HEK293 (cell line): ENCODE measurements around the gene ETV3.
A peak's percentile ranks its signal among the peaks of the same experiment; 100 is the strongest.

Experiments
- CTCF ChIA-PET: fragments of 350-600 bp; formaldehyde crosslinking; extraction: SDS; loops from one replicate; lab custom pipeline; 2021; ENCODE audit warnings: antibody characterized with exemption; lab: Yijun Ruan, JAX
- POLR2A ChIA-PET: fragments of 300-600 bp; formaldehyde crosslinking; extraction: SDS; loops from one replicate; lab custom pipeline; 2020; ENCODE audit warnings: antibody characterized with exemption, inconsistent platforms; lab: Yijun Ruan, JAX
- H3K27ac ChIP-seq: fragments of 200-500 bp; sonication (Bioruptor generic); 2 replicates; pipeline ENCODE4 v1.5.1; 2014; ENCODE audit warnings: low read depth, low read length, control low read depth, inconsistent platforms; ENCODE audit errors: extremely low read depth
- H3K36me3 ChIP-seq, 2 experiments: fragments of 200-500 bp in 1 of 2; sonication (Bioruptor generic) in 1 of 2; 1 replicate in 1 of 2; 2 replicates in 1 of 2; pipeline ENCODE4 v1.5.1; 2014 to 2017; ENCODE audit warnings: inconsistent platforms in 2 of 2, low read length in 2 of 2; ENCODE audit not compliant: control insufficient read depth in 2 of 2, insufficient read depth in 1 of 2
- H3K4me1 ChIP-seq: fragments of 200-500 bp; sonication (Bioruptor generic); 2 replicates; pipeline ENCODE4 v1.5.1; 2014; ENCODE audit warnings: mild to moderate bottlenecking, low read length, inconsistent platforms; ENCODE audit not compliant: control insufficient read depth, insufficient read depth
- H3K4me3 ChIP-seq: 2 replicates; pipeline ENCODE4 v1.5.1; 2011; ENCODE audit warnings: low read depth, mild to moderate bottlenecking, control low read depth, low read length, moderate library complexity
- H3K9me3 ChIP-seq: fragments of 200-500 bp; sonication (Bioruptor generic); 2 replicates; pipeline ENCODE4 v1.5.1; 2014; ENCODE audit warnings: low read depth, low read length, inconsistent platforms; ENCODE audit not compliant: control insufficient read depth, insufficient read depth
- GLI2 ChIP-seq: fragments of 450-650 bp; formaldehyde crosslinking; IDR thresholded peaks from 2 replicates; pipeline ENCODE4; 2017; ENCODE audit warnings: missing biosample characterization, missing genetic modification characterization, low read depth, borderline replicate concordance
- GLIS2 ChIP-seq: fragments of 450-650 bp; formaldehyde crosslinking; IDR thresholded peaks from 2 replicates; pipeline ENCODE4 v1.5.1; 2016; ENCODE audit warnings: missing biosample characterization, missing genetic modification characterization
- KLF8 ChIP-seq: fragments of 450-650 bp; formaldehyde crosslinking; IDR thresholded peaks from 2 replicates; pipeline ENCODE4 v1.5.1; 2016; ENCODE audit warnings: missing biosample characterization, missing genetic modification characterization
- OVOL3 ChIP-seq: fragments of 450-650 bp; formaldehyde crosslinking; IDR thresholded peaks from 2 replicates; pipeline ENCODE4 v1.5.1; 2016; ENCODE audit warnings: missing biosample characterization, missing genetic modification characterization
- PRDM1 ChIP-seq: fragments of 450-650 bp; formaldehyde crosslinking; IDR thresholded peaks from 2 replicates; pipeline ENCODE4; 2016; ENCODE audit warnings: missing biosample characterization, missing genetic modification characterization
- SETDB1 ChIP-seq: IDR thresholded peaks from one replicate; pipeline ENCODE4 v1.6.1; 2017; ENCODE audit warnings: mild to moderate bottlenecking, low read length, moderate library complexity, mixed read lengths; ENCODE audit not compliant: insufficient read length
- SP2 ChIP-seq: fragments of 450-650 bp; formaldehyde crosslinking; IDR thresholded peaks from 2 replicates; pipeline ENCODE4 v1.5.1; 2016; ENCODE audit warnings: missing biosample characterization, missing genetic modification characterization
- ZFP37 ChIP-seq: fragments of 450-650 bp; formaldehyde crosslinking; IDR thresholded peaks from 2 replicates; pipeline ENCODE4 v1.5.1; 2016; ENCODE audit warnings: missing biosample characterization, missing genetic modification characterization
- ZNF114 ChIP-seq: fragments of 450-650 bp; formaldehyde crosslinking; IDR thresholded peaks from 2 replicates; pipeline ENCODE4 v1.5.0; 2017; ENCODE audit warnings: missing biosample characterization, missing genetic modification characterization
- ZNF140 ChIP-seq: fragments of 450-650 bp; formaldehyde crosslinking; IDR thresholded peaks from 2 replicates; pipeline ENCODE4 v1.5.1; 2016; ENCODE audit warnings: missing biosample characterization, missing genetic modification characterization
- ZNF169 ChIP-seq: fragments of 450-650 bp; formaldehyde crosslinking; IDR thresholded peaks from 2 replicates; pipeline ENCODE4 v1.5.1; 2016; ENCODE audit warnings: missing biosample characterization, missing genetic modification characterization
- ZNF302 ChIP-seq: fragments of 450-650 bp; formaldehyde crosslinking; IDR thresholded peaks from 2 replicates; pipeline ENCODE4 v1.5.1; 2016; ENCODE audit warnings: missing biosample characterization, missing genetic modification characterization, low read depth
- ZNF48 ChIP-seq: fragments of 450-650 bp; formaldehyde crosslinking; IDR thresholded peaks from 2 replicates; pipeline ENCODE4 v1.5.1; 2016; ENCODE audit warnings: missing biosample characterization, missing genetic modification characterization
- ZNF621 ChIP-seq: fragments of 450-650 bp; formaldehyde crosslinking; IDR thresholded peaks from 2 replicates; pipeline ENCODE4 v1.5.1; 2017; ENCODE audit warnings: missing biosample characterization, missing genetic modification characterization
- ZNF654 ChIP-seq: fragments of 450-650 bp; formaldehyde crosslinking; IDR thresholded peaks from 2 replicates; pipeline ENCODE4 v1.5.1; 2016; ENCODE audit warnings: low read depth, missing biosample characterization, missing genetic modification characterization
- ZNF658 ChIP-seq: fragments of 450-650 bp; formaldehyde crosslinking; IDR thresholded peaks from 2 replicates; pipeline ENCODE4; 2016; ENCODE audit warnings: missing biosample characterization, missing genetic modification characterization
- ZNF747 ChIP-seq: fragments of 450-650 bp; formaldehyde crosslinking; IDR thresholded peaks from 2 replicates; pipeline ENCODE4 v1.5.1; 2016; ENCODE audit warnings: missing biosample characterization, missing genetic modification characterization
- ZNF843 ChIP-seq: fragments of 450-650 bp; formaldehyde crosslinking; IDR thresholded peaks from 2 replicates; pipeline ENCODE4 v1.5.1; 2016; ENCODE audit warnings: missing biosample characterization, missing genetic modification characterization
- TF ChIP-seq, protein P1 (sequence below): fragments of 450-650 bp; formaldehyde crosslinking; IDR thresholded peaks from 2 replicates; pipeline ENCODE4 v1.5.1; 2016; ENCODE audit warnings: missing biosample characterization, missing genetic modification characterization
- TF ChIP-seq, protein P2 (sequence below): fragments of 450-650 bp; formaldehyde crosslinking; IDR thresholded peaks from 2 replicates; pipeline ENCODE4 v1.5.1; 2016; ENCODE audit warnings: missing biosample characterization, missing genetic modification characterization
- TF ChIP-seq, protein P3 (sequence below): fragments of 450-650 bp; formaldehyde crosslinking; IDR thresholded peaks from 2 replicates; pipeline ENCODE4 v1.5.1; 2017; ENCODE audit warnings: missing biosample characterization, missing genetic modification characterization
- TF ChIP-seq, protein P4 (sequence below): fragments of 450-650 bp; formaldehyde crosslinking; IDR thresholded peaks from 2 replicates; pipeline ENCODE4 v1.5.1; 2016; ENCODE audit warnings: missing biosample characterization, missing genetic modification characterization

Gene ETV3

DNA sequence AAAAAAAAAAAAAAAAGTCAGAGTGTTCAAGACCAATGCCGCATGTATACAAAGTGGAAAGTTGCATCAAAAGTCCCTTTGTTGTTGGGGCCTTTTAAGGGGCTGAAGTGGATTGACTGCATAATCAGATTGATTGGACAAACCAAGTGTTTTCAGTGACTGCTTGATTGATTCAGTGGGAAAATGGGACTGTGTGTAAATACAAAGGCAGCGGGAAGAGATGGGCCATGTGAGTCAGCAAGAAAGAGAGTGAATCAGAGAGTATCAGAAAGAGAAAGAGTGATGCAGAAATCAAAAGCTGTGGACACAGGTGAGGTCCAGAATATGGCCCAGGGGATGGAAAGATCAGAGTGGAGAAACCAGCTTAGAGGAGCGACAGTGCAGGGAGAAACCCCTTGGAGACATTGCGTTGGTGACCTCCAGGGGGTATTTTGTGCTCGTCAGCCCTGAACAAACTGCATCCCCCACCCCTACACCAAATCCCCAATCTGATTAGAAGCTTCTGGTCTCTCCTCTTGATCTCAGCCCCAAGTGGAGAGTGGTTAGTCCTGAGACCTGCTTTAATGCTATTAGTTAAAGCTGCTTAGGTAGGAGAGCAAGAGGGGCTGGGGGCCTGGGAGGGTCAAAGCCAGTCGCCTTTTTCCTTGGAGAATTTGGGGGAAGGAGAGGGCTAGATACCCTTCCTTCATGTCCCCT is 33.4 kb downstream of the ETV3 start:
- H3K4me3 ChIP-seq: no peak overlapping the region
- TF ChIP-seq PRDM1 (peak; percentile 77), ZNF654 (no peak)
- TF ChIP-seq, all 188 proteins: peak for 1
- H3K36me3 ChIP-seq: no peaks in the 10 kb centered on the region
- no peaks in the 10 kb centered on the region for H3K4me1 ChIP-seq
- no peaks in the 10 kb centered on the region for H3K9me3 ChIP-seq
- ChIA-PET CTCF (interaction anchor here (0.7 to 5.4 kb wide), 3 partner anchors 14 to 410 kb away, joined by 5 to 24 read pairs (median 13); no protein-coding TSS in a partner anchor), POLR2A (interaction anchor here (0.7 kb wide), 1 partner anchor 20 kb away, joined by 6 read pairs; no protein-coding TSS in a partner anchor)
- H3K27ac ChIP-seq: no peak overlapping the region

DNA sequence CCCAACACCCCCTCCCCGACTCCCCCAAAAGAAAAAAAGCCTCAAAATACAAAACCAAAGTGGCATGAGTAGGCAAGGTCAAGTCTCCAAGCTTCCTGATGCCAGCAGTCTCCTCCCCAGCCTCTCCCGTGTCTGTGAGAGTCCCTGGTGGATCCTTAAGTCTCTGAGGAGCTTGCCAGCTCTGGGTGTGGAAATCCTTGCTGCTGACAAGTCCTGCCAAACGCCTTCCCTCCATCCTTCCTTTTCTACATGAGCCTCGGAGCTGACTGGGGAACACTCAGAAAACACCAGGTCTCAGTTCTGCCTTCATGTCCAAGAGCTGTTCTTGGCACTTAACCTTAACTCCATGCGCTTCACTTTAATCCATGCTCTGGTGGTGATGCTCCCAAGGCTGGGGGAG is 34.9 kb downstream of the ETV3 start:
- Histone ChIP-seq H3K9me3 (no peaks in the 10 kb centered on the region), H3K27ac (no peak overlapping the region), H3K4me3 (no peak overlapping the region), H3K4me1 (no peaks in the 10 kb centered on the region), H3K36me3 (no peaks in the 10 kb centered on the region)
- no peak for TF ChIP-seq ZNF48 (tag by site-specific recombination)
- TF ChIP-seq ZFP37: no peak
- TF ChIP-seq ZNF843 (tag by site-specific recombination): no peak
- no peak for TF ChIP-seq ZNF169
- no peak for TF ChIP-seq ZNF747 (tag by site-specific recombination)
- TF ChIP-seq, protein P1, sequence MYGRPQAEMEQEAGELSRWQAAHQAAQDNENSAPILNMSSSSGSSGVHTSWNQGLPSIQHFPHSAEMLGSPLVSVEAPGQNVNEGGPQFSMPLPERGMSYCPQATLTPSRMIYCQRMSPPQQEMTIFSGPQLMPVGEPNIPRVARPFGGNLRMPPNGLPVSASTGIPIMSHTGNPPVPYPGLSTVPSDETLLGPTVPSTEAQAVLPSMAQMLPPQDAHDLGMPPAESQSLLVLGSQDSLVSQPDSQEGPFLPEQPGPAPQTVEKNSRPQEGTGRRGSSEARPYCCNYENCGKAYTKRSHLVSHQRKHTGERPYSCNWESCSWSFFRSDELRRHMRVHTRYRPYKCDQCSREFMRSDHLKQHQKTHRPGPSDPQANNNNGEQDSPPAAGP (tag by site-specific recombination): no peak
- no peak for TF ChIP-seq GLI2 (tag by site-specific recombination)
- TF ChIP-seq ZNF302 (tag by site-specific recombination): no peak
- TF ChIP-seq OVOL3 (tag by site-specific recombination): no peak
- TF ChIP-seq ZNF621 (tag by site-specific recombination): no peak
- TF ChIP-seq, protein P2, sequence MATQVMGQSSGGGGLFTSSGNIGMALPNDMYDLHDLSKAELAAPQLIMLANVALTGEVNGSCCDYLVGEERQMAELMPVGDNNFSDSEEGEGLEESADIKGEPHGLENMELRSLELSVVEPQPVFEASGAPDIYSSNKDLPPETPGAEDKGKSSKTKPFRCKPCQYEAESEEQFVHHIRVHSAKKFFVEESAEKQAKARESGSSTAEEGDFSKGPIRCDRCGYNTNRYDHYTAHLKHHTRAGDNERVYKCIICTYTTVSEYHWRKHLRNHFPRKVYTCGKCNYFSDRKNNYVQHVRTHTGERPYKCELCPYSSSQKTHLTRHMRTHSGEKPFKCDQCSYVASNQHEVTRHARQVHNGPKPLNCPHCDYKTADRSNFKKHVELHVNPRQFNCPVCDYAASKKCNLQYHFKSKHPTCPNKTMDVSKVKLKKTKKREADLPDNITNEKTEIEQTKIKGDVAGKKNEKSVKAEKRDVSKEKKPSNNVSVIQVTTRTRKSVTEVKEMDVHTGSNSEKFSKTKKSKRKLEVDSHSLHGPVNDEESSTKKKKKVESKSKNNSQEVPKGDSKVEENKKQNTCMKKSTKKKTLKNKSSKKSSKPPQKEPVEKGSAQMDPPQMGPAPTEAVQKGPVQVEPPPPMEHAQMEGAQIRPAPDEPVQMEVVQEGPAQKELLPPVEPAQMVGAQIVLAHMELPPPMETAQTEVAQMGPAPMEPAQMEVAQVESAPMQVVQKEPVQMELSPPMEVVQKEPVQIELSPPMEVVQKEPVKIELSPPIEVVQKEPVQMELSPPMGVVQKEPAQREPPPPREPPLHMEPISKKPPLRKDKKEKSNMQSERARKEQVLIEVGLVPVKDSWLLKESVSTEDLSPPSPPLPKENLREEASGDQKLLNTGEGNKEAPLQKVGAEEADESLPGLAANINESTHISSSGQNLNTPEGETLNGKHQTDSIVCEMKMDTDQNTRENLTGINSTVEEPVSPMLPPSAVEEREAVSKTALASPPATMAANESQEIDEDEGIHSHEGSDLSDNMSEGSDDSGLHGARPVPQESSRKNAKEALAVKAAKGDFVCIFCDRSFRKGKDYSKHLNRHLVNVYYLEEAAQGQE: no peak
- TF ChIP-seq ZNF658: no peak
- TF ChIP-seq SETDB1: no peak
- no peak for TF ChIP-seq ZNF114 (tag by site-specific recombination)
- CTCF ChIA-PET: interaction anchor here (0.6 to 5.4 kb wide), 3 partner anchors 13 to 307 kb away, joined by 3 to 24 read pairs (median 13); no protein-coding TSS in a partner anchor
- POLR2A ChIA-PET: interaction anchor here (0.7 kb wide), 1 partner anchor 24 kb away, joined by 3 read pairs; no protein-coding TSS in a partner anchor

DNA sequence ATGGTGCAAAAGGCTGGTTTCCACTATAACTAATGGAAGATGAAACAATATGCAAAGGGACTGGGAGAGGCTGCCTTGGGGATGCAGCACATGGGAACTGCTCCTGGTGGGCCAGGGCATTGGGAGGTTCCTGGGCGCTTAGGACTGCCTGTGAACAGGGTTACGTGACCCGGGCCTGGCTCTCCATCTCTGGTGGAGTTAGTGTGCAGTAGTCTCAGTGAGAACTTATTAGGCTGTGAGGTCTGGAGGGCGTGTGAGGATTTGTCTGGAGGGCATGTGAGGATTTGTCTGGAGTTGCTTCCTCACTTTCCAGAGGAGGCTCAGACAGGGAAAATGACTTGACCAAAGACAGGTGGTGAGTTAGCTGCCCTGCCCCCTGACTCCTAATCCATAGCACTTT is 37.0 kb downstream of the ETV3 start:
- CTCF ChIA-PET: interaction anchor here (1.0 to 5.4 kb wide), 2 partner anchors 11 to 52 kb away, joined by 3 to 24 read pairs; no protein-coding TSS in a partner anchor
- Histone ChIP-seq H3K27ac (no peak overlapping the region), H3K9me3 (no peaks in the 10 kb centered on the region), H3K36me3 (no peaks in the 10 kb centered on the region), H3K4me1 (no peaks in the 10 kb centered on the region), H3K4me3 (no peak overlapping the region)
- POLR2A ChIA-PET: no interaction called here
- TF ChIP-seq, protein P3, sequence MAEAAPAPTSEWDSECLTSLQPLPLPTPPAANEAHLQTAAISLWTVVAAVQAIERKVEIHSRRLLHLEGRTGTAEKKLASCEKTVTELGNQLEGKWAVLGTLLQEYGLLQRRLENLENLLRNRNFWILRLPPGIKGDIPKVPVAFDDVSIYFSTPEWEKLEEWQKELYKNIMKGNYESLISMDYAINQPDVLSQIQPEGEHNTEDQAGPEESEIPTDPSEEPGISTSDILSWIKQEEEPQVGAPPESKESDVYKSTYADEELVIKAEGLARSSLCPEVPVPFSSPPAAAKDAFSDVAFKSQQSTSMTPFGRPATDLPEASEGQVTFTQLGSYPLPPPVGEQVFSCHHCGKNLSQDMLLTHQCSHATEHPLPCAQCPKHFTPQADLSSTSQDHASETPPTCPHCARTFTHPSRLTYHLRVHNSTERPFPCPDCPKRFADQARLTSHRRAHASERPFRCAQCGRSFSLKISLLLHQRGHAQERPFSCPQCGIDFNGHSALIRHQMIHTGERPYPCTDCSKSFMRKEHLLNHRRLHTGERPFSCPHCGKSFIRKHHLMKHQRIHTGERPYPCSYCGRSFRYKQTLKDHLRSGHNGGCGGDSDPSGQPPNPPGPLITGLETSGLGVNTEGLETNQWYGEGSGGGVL (tag by site-specific recombination): no peak
- no peak for TF ChIP-seq KLF8 (tag by site-specific recombination)
- TF ChIP-seq GLIS2 (tag by site-specific recombination): no peak
- TF ChIP-seq ZFP37: no peak
- TF ChIP-seq, protein P4, sequence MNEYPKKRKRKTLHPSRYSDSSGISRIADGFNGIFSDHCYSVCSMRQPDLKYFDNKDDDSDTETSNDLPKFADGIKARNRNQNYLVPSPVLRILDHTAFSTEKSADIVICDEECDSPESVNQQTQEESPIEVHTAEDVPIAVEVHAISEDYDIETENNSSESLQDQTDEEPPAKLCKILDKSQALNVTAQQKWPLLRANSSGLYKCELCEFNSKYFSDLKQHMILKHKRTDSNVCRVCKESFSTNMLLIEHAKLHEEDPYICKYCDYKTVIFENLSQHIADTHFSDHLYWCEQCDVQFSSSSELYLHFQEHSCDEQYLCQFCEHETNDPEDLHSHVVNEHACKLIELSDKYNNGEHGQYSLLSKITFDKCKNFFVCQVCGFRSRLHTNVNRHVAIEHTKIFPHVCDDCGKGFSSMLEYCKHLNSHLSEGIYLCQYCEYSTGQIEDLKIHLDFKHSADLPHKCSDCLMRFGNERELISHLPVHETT (tag by site-specific recombination): no peak
- no peak for TF ChIP-seq SP2
- no peak for TF ChIP-seq ZNF140 (tag by site-specific recombination)
